ENCODE data around the gene FCHSD2.

DNA sequence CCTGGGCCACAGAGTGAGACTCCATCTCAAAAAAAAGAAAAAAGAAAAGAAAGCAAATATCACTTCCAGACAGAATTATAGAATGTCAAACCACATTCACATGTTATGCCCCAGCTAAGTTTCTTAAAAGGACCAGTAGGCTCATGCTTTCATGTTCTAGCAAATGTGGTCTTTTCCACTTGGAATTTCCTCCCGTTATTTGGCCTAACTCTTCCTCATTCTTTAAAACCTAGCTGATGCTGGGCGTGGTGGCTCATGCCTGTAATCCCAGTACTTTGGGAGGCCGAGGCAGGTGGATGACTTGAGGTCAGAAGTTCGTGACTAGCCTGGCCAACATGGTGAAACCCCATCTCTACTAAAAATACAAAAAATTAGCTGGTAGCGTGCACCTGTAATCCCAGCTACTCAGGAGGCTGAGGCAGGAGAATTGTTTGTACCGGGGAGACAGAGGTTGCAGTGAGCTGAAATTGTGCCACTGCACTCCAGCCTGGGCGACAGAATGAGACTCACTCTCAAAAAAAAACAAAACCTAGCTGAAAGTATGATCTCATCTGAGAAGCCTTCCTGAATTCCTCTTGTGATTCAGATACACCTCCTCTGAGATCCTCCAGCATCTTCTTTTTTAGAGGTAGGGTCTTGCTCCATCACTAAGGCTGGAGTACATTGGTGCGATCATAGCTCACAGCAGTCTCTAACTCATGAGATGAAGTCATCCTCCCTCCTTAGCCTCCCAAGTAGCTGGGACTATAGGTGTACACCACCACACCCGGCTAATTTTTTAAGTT, 50.4 kb downstream of the FCHSD2 start:
- no peak for TF ChIP-seq EZH2 (IDR thresholded peaks at IDR 0.05; ENCODE audit: insufficient read depth, poor library complexity, severe bottlenecking)
- TF ChIP-seq EZH2phosphoT487 (IDR thresholded peaks at IDR 0.05; ENCODE audit: insufficient read depth, low read depth): no peak

Data from GM23248 (cell line).